ENCODE results near the gene NTHL1. TPM values are rescaled to one million over a fixed set of nuclear protein-coding genes. Genes with fewer than 3 reads are reported as not detected.

The NTHL1 gene
- total RNA-seq, 4 donors from 2014 or later, result 18.8 to 58.4 (median 27.6) TPM

MicroRNAs encoded within 50 kb of the gene (microRNA counts, 767-probe panel; counts per million panel counts)
- microRNA hsa-miR-1225-3p (0 counts per million in 2 donors), microRNA hsa-miR-1225-5p (0 counts per million in 2 donors)

Small RNA genes within 50 kb of the gene (microRNA-seq; reads per million reads assigned to microRNA genes)
- 3.4 reads per million for gene MIR1225 (ENCODE audit: borderline microRNAs expressed, borderline replicate concordance)

Small RNA genes within 50 kb of the gene (small RNA-seq; reads per million reads assigned to genes)
- 1.6 reads per million, percentile 68 among the genes with 10 or more reads in this experiment for gene MIR1225
- gene RN7SL219P, result not detected

Other genes starting within 250 kb of the NTHL1 start
- gene HAGH, start 221.0 kb downstream of the NTHL1 start, total RNA-seq, result 10 to 100 TPM; 22.9 to 75.3 (median 34.0) TPM
- gene FAHD1, start 220.6 kb downstream of the NTHL1 start, total RNA-seq, result 100 to 1,000 TPM in 1 of 4 donors, 10 to 100 TPM in 2, 1 to 10 TPM in 1; 3.5 to 115 (median 22.2) TPM
- under 1 TPM in 2 of 4 donors, not detected in 2; 0.48 to 0.76 TPM for gene MEIOB, start 175.7 kb downstream of the NTHL1 start, total RNA-seq
- not detected for gene HS3ST6, start 129.4 kb downstream of the NTHL1 start, total RNA-seq
- gene MSRB1, start 104.6 kb downstream of the NTHL1 start, total RNA-seq, result 10 to 100 TPM in 2 of 4 donors, 1 to 10 TPM in 2; 5.6 to 21.2 (median 11.9) TPM
- gene RPL3L, start 93.1 kb downstream of the NTHL1 start, total RNA-seq, result under 1 TPM in 1 of 4 donors, not detected in 3; 0.14 TPM
- gene NDUFB10, start 88.3 kb downstream of the NTHL1 start, total RNA-seq, result 100 to 1,000 TPM in 1 of 4 donors, 10 to 100 TPM in 3; 50.1 to 532 (median 78.0) TPM
- gene RPS2, start 83.0 kb downstream of the NTHL1 start, total RNA-seq, result 1,000 to 10,000 TPM in 3 of 4 donors, 100 to 1,000 TPM in 1; 982 to 2,205 (median 1,458) TPM
- gene RNF151, start 81.0 kb downstream of the NTHL1 start, total RNA-seq, result not detected
- gene TBL3, start 75.8 kb downstream of the NTHL1 start, total RNA-seq, result 10 to 100 TPM in 3 of 4 donors, 1 to 10 TPM in 1; 4.1 to 46.6 (median 27.4) TPM
- gene NOXO1, start 66.4 kb downstream of the NTHL1 start, total RNA-seq, result 1 to 10 TPM in 1 of 4 donors, not detected in 3; 1.0 TPM
- 10 to 100 TPM in 1 of 4 donors, 1 to 10 TPM in 3; 2.6 to 20.8 (median 6.6) TPM for gene GFER, start 63.6 kb downstream of the NTHL1 start, total RNA-seq
- gene SYNGR3, start 57.9 kb downstream of the NTHL1 start, total RNA-seq, result 1 to 10 TPM in 1 of 4 donors, not detected in 3; 1.5 TPM
- 10 to 100 TPM; 16.9 to 50.0 (median 34.6) TPM for gene ZNF598, start 38.0 kb downstream of the NTHL1 start, total RNA-seq
- gene NPW, start 28.0 kb downstream of the NTHL1 start, total RNA-seq, result 1 to 10 TPM in 1 of 4 donors, not detected in 3; 1.5 TPM
- gene NHERF2, start 20.9 kb downstream of the NTHL1 start, total RNA-seq, result 10 to 100 TPM; 10.3 to 97.1 (median 33.1) TPM
- gene TSC2, start 151 bp upstream of the NTHL1 start, total RNA-seq, result 100 to 1,000 TPM in 2 of 4 donors, 10 to 100 TPM in 2; 53.8 to 347 (median 131) TPM
- 100 to 1,000 TPM; 149 to 383 (median 197) TPM for gene PKD1, start 88.1 kb upstream of the NTHL1 start, total RNA-seq
- under 1 TPM in 1 of 4 donors, not detected in 3; 0.21 TPM for gene RAB26, start 100.8 kb upstream of the NTHL1 start, total RNA-seq
- gene TRAF7, start 107.9 kb upstream of the NTHL1 start, total RNA-seq, result 10 to 100 TPM; 15.3 to 97.1 (median 51.7) TPM
- gene CASKIN1, start 148.8 kb upstream of the NTHL1 start, total RNA-seq, result 1 to 10 TPM in 1 of 4 donors, under 1 TPM in 1, not detected in 2; 0.40 to 2.7 TPM
- gene MLST8, start 157.6 kb upstream of the NTHL1 start, total RNA-seq, result 10 to 100 TPM in 3 of 4 donors, 1 to 10 TPM in 1; 9.3 to 32.8 (median 21.5) TPM
- gene BRICD5, start 163.0 kb upstream of the NTHL1 start, total RNA-seq, result 10 to 100 TPM in 1 of 4 donors, 1 to 10 TPM in 3; 1.2 to 16.9 (median 1.7) TPM
- gene PGP, start 167.0 kb upstream of the NTHL1 start, total RNA-seq, result 10 to 100 TPM in 2 of 4 donors, 1 to 10 TPM in 2; 2.6 to 14.4 (median 10.4) TPM
- gene E4F1, start 175.8 kb upstream of the NTHL1 start, total RNA-seq, result 10 to 100 TPM in 3 of 4 donors, 1 to 10 TPM in 1; 8.2 to 41.8 (median 29.9) TPM
- gene DNASE1L2, start 188.6 kb upstream of the NTHL1 start, total RNA-seq, result 1 to 10 TPM in 1 of 4 donors, under 1 TPM in 1, not detected in 2; 0.97 to 1.2 TPM
- 10 to 100 TPM in 3 of 4 donors, 1 to 10 TPM in 1; 4.9 to 89.1 (median 40.1) TPM for gene ECI1, start 203.8 kb upstream of the NTHL1 start, total RNA-seq
- 100 to 1,000 TPM in 1 of 4 donors, 10 to 100 TPM in 3; 36.1 to 175 (median 85.5) TPM for gene RNPS1, start 220.3 kb upstream of the NTHL1 start, total RNA-seq